ENCODE results near the gene CFAP99.

DNA sequence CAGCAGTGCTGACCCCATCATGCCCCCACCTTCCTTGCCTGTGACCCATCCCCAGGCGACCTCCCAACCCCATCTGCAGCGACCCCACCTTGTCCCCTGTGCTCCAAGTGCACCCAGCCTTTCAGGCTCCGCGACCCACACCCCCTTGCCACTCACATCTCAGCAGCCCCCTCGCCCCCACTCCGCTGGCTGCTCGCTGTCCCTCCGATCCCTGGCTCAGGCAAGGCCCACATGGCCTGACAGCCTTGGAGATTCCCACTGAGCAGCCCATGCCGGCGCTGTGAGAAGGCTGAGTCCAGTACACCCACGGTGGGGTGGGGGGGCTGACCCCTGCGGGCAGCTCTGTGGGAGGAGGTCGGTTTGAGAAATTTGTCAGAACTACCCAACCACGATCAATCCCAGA is 9.4 kb upstream of the CFAP99 start:
- TF ChIP-seq, protein P1, sequence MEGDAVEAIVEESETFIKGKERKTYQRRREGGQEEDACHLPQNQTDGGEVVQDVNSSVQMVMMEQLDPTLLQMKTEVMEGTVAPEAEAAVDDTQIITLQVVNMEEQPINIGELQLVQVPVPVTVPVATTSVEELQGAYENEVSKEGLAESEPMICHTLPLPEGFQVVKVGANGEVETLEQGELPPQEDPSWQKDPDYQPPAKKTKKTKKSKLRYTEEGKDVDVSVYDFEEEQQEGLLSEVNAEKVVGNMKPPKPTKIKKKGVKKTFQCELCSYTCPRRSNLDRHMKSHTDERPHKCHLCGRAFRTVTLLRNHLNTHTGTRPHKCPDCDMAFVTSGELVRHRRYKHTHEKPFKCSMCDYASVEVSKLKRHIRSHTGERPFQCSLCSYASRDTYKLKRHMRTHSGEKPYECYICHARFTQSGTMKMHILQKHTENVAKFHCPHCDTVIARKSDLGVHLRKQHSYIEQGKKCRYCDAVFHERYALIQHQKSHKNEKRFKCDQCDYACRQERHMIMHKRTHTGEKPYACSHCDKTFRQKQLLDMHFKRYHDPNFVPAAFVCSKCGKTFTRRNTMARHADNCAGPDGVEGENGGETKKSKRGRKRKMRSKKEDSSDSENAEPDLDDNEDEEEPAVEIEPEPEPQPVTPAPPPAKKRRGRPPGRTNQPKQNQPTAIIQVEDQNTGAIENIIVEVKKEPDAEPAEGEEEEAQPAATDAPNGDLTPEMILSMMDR (conservative IDR thresholded peaks at IDR 0.05; ENCODE audit: low read length), result no peak
- TF ChIP-seq EZH2phosphoT487 (IDR thresholded peaks at IDR 0.05; ENCODE audit: borderline replicate concordance), result no peak
